Ramos (cell line): ENCODE measurements around the gene TLCD1.

ENCODE experiments used
- in situ Hi-C: fragments of 300-500 bp; cut with MboI; formaldehyde crosslinking; loops from one replicate; pipeline ENCODE4 v1.14.3; 2022; ENCODE audit warnings: low sequenced_read_pairs; ENCODE audit not compliant: unreplicated experiment

Gene TLCD1

GRCh38 chr17:28726226-28726626 lies at the start of gene TLCD1:
Gene TLCD1 (minus strand): TSS chr17:28726233. CDS start chr17:28726097, 136 bp downstream.
- in situ Hi-C loops: loop anchor here (25.0 kb wide), 2 partner anchors 836 to 986 kb away; partner anchors contain the start of genes ABHD15 and TP53I13

- in situ Hi-C loops: no loop called here
Observed at GRCh38 chr17:28774206-28774605, 48.2 kb upstream of the TLCD1 start.

GRCh38 chr17:28773736-28774135 lies 47.7 kb upstream of the TLCD1 start:
- in situ Hi-C loops: no loop called here

- in situ Hi-C loops: no loop called here
Observed at GRCh38 chr17:28765038-28765437, 39.0 kb upstream of the TLCD1 start.

- in situ Hi-C loops: no loop called here
Observed at GRCh38 chr17:28763804-28764266, 37.8 kb upstream of the TLCD1 start.

GRCh38 chr17:28763137-28763799 lies 37.2 kb upstream of the TLCD1 start:
- in situ Hi-C loops: no loop called here

- in situ Hi-C loops: no loop called here
Observed at GRCh38 chr17:28760601-28761562, 34.8 kb upstream of the TLCD1 start.

GRCh38 chr17:28759256-28759865 lies 33.3 kb upstream of the TLCD1 start:
- in situ Hi-C loops: loop anchor here (5.0 kb wide), 1 partner anchor 158 kb away; no protein-coding TSS in a partner anchor

GRCh38 chr17:28758411-28759121 lies 32.5 kb upstream of the TLCD1 start:
- in situ Hi-C loops: loop anchor here (5.0 kb wide), 1 partner anchor 159 kb away; no protein-coding TSS in a partner anchor

- in situ Hi-C loops: loop anchor here (5.0 kb wide), 1 partner anchor 161 kb away; no protein-coding TSS in a partner anchor
Observed at GRCh38 chr17:28756049-28756804, 30.2 kb upstream of the TLCD1 start.

GRCh38 chr17:28755486-28755885 lies 29.5 kb upstream of the TLCD1 start:
- in situ Hi-C loops: loop anchor here (5.0 kb wide), 1 partner anchor 162 kb away; no protein-coding TSS in a partner anchor

- in situ Hi-C loops: no loop called here
Observed at GRCh38 chr17:28751600-28752366, 25.8 kb upstream of the TLCD1 start.

GRCh38 chr17:28750178-28751047 lies 24.4 kb upstream of the TLCD1 start:
- in situ Hi-C loops: no loop called here

GRCh38 chr17:28749516-28750177 lies 23.6 kb upstream of the TLCD1 start:
- in situ Hi-C loops: loop anchor here (25.0 kb wide), 2 partner anchors 813 to 963 kb away; partner anchors contain the start of genes ABHD15 and TP53I13

GRCh38 chr17:28748852-28749515 lies 23.0 kb upstream of the TLCD1 start:
- in situ Hi-C loops: loop anchor here (25.0 kb wide), 2 partner anchors 813 to 963 kb away; partner anchors contain the start of genes ABHD15 and TP53I13
